ENCODE results near the gene PLCB2. TPM values are rescaled to one million over a fixed set of nuclear protein-coding genes. Genes with fewer than 3 reads are reported as not detected.

The PLCB2 gene
- total RNA-seq, 1 experiment from 2014 or later = 0.92 TPM

DNA sequence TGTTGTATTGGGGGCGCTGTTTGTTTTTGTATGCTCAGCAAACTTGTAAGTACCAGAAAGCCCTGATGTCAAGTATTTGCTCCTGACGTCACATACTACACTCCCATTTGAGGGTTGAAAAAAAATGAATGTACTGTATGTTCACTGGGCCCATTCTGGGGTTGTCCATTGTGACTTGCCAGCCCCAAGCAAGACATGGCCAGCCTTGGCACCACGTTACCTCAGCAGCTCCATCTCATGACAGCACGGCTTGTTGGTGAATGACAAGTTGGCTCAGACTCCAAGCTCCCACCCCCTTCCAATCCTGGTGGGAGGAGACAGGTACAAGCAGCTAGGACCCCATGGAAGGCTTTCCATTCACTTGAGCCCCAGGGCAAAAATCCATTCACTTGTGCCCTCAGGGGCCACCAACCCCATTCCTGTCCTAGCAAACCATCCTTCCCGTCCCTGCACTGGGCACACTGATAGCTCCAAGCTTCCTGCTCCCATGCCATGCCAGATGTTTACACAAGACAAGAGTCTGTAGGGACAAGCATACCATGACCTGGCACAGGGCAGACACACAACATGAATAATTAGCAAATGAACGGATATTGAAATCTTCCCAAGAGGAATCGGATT lies 44.7 kb upstream of the PLCB2 start:
- Histone ChIP-seq H3K9me2 (ENCODE audit: insufficient read depth) (no peaks in the 10 kb centered on the region), H3K36me3 (ENCODE audit: low read depth) (no peaks in the 10 kb centered on the region), H3K4me3 (no peak overlapping the region), H3K4me1 (replicated peaks; ENCODE audit: insufficient read depth) (peaks cover 24% of the 10 kb centered on the region), H3K27ac (no peak overlapping the region), H3K79me2 (ENCODE audit: low read depth) (no peaks in the 10 kb centered on the region), H3F3A (ENCODE audit: insufficient read depth, low read depth) (peaks cover 6% of the 10 kb centered on the region; the same call in 1 of the 2 replicates), H3K4me2 (no peak overlapping the region), H4K20me1 (ENCODE audit: insufficient read depth) (no peaks in the 10 kb centered on the region), H3K9me3 (ENCODE audit: insufficient read depth, low read depth) (no peaks in the 10 kb centered on the region), H2AFZ (no peak overlapping the region), H3K27me3 (ENCODE audit: insufficient read depth, low read depth) (no peaks in the 10 kb centered on the region)
- no peak for TF ChIP-seq EZH2 (IDR thresholded peaks at IDR 0.05; ENCODE audit: low read depth)
- TF ChIP-seq, protein P1, sequence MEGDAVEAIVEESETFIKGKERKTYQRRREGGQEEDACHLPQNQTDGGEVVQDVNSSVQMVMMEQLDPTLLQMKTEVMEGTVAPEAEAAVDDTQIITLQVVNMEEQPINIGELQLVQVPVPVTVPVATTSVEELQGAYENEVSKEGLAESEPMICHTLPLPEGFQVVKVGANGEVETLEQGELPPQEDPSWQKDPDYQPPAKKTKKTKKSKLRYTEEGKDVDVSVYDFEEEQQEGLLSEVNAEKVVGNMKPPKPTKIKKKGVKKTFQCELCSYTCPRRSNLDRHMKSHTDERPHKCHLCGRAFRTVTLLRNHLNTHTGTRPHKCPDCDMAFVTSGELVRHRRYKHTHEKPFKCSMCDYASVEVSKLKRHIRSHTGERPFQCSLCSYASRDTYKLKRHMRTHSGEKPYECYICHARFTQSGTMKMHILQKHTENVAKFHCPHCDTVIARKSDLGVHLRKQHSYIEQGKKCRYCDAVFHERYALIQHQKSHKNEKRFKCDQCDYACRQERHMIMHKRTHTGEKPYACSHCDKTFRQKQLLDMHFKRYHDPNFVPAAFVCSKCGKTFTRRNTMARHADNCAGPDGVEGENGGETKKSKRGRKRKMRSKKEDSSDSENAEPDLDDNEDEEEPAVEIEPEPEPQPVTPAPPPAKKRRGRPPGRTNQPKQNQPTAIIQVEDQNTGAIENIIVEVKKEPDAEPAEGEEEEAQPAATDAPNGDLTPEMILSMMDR (conservative IDR thresholded peaks at IDR 0.05) = no peak
- no TSS peak for BruUV-seq (replicated peaks)
- ChIA-PET POLR2A (ENCODE audit: unreplicated experiment) (no interaction called here), CTCF (interaction anchor here (1.4 kb wide), 1 partner anchor 14 kb away, joined by 4 read pairs; no protein-coding TSS in a partner anchor)
- intact Hi-C loops (cut with micrococcal nuclease; ENCODE audit: unreplicated experiment) = no loop called here
- DNase-seq = no peak

DNA sequence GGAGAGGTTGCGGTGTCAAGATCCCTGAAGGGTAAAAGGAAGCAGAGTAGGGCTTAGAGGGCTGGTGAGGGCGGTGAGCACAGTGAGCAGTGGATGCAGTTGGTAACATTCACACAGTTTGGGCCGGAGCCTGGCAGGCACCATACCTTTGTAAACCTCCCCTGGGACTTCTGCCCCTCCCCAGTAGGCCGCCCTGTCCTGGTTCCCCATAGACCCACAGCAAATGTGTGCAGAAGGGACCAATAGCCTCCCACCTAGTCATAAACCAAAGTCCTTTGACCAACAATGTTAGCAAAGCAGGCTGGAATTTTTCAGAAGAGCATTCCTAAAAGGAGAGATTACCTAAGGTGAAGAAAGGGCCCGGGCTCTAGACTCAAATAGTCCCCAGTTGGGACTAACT lies 41.4 kb upstream of the PLCB2 start:
- ChIA-PET POLR2A (ENCODE audit: unreplicated experiment) (no interaction called here), CTCF (no interaction called here)
- H3K4me2 ChIP-seq = no peak overlapping the region
- no peaks in the 10 kb centered on the region for H4K20me1 ChIP-seq (ENCODE audit: insufficient read depth)
- H3K27ac ChIP-seq = no peak overlapping the region
- H2AFZ ChIP-seq = no peak overlapping the region
- intact Hi-C loops (cut with micrococcal nuclease; ENCODE audit: unreplicated experiment) = no loop called here
- no peaks in the 10 kb centered on the region for H3K9me3 ChIP-seq (ENCODE audit: insufficient read depth, low read depth)
- no TSS peak for BruUV-seq (replicated peaks)
- no peaks in the 10 kb centered on the region for H3K27me3 ChIP-seq (ENCODE audit: insufficient read depth, low read depth)
- no peak for DNase-seq
- peaks cover 10% of the 10 kb centered on the region; the same call in 1 of the 2 replicates for H3F3A ChIP-seq (ENCODE audit: insufficient read depth, low read depth)
- no peaks in the 10 kb centered on the region for H3K79me2 ChIP-seq (ENCODE audit: low read depth)
- no peaks in the 10 kb centered on the region for H3K36me3 ChIP-seq (ENCODE audit: low read depth)
- no peaks in the 10 kb centered on the region for H3K9me2 ChIP-seq (ENCODE audit: insufficient read depth)
- TF ChIP-seq, protein P1 (conservative IDR thresholded peaks at IDR 0.05) = no peak
- H3K4me3 ChIP-seq = no peak overlapping the region
- H3K4me1 ChIP-seq (replicated peaks; ENCODE audit: insufficient read depth) = peaks cover 53% of the 10 kb centered on the region

GRCh38 chr15:40348474-40348870 lies 40.7 kb upstream of the PLCB2 start:
- H3K4me1 ChIP-seq (replicated peaks; ENCODE audit: insufficient read depth) = peaks cover 59% of the 10 kb centered on the region
- intact Hi-C loops (cut with micrococcal nuclease; ENCODE audit: unreplicated experiment) = no loop called here
- no peak overlapping the region for H3K4me3 ChIP-seq
- peak overlapping the region; percentile 44 for H3K27ac ChIP-seq
- no peaks in the 10 kb centered on the region for H3K9me2 ChIP-seq (ENCODE audit: insufficient read depth)
- H2AFZ ChIP-seq = no peak overlapping the region
- POLR2A ChIA-PET (ENCODE audit: unreplicated experiment) = interaction anchor here (0.6 to 0.7 kb wide), 2 partner anchors 9 to 11 kb away, joined by 3 to 4 read pairs; no protein-coding TSS in a partner anchor
- DNase-seq = no peak
- CTCF ChIA-PET = interaction anchor here (0.5 to 1.0 kb wide), 2 partner anchors 10 to 214 kb away, joined by 3 read pairs; no protein-coding TSS in a partner anchor
- peak overlapping the region; percentile 26 for H3K4me2 ChIP-seq
- TF ChIP-seq EZH2 (IDR thresholded peaks at IDR 0.05; ENCODE audit: low read depth) = no peak
- TF ChIP-seq, protein P1 (conservative IDR thresholded peaks at IDR 0.05) = no peak
- H3F3A ChIP-seq (ENCODE audit: insufficient read depth, low read depth) = peaks cover 15% of the 10 kb centered on the region
- no peaks in the 10 kb centered on the region for H3K36me3 ChIP-seq (ENCODE audit: low read depth)
- no peaks in the 10 kb centered on the region for H3K79me2 ChIP-seq (ENCODE audit: low read depth)
- no peaks in the 10 kb centered on the region for H4K20me1 ChIP-seq (ENCODE audit: insufficient read depth)
- no peaks in the 10 kb centered on the region for H3K27me3 ChIP-seq (ENCODE audit: insufficient read depth, low read depth)
- no peaks in the 10 kb centered on the region for H3K9me3 ChIP-seq (ENCODE audit: insufficient read depth, low read depth)
- no TSS peak for BruUV-seq (replicated peaks)
